ENCODE data around the gene MPND. TPM values are rescaled to one million over a fixed set of nuclear protein-coding genes. Genes with fewer than 3 reads are reported as not detected.
A peak's percentile ranks its signal among the peaks of the same experiment; 100 is the strongest.

The MPND gene
- total and polyA plus RNA-seq, 2 of the 13 experiments (the other 11 are each of a cell fraction or from before 2014, with no cell fraction given), result 10.8 to 15.8 TPM

- TF ChIP-seq NCOR1 (IDR thresholded peaks at IDR 0.05; ENCODE audit: borderline replicate concordance, low read length), result peak; percentile 14; the same call in 1 of the 2 replicates
- TF ChIP-seq ATF2 (CRISPR knock-in tag; IDR thresholded peaks at IDR 0.05), result peak; percentile 56; the same call in 1 of the 2 replicates
- no peak; the same call in 1 of the 2 replicates for TF ChIP-seq ZMAT3 (CRISPR knock-in tag; conservative IDR thresholded peaks at IDR 0.05)
- TF ChIP-seq NR3C1 (CRISPR knock-in tag; IDR thresholded peaks at IDR 0.05), result no peak
- TF ChIP-seq ZSCAN29 (CRISPR knock-in tag; conservative IDR thresholded peaks at IDR 0.05), result no peak; the same call in 1 of the 2 replicates
- peak; percentile 67 for TF ChIP-seq ZFY (CRISPR knock-in tag; IDR thresholded peaks at IDR 0.05)
- TF ChIP-seq ZNF280B (CRISPR knock-in tag; IDR thresholded peaks at IDR 0.05; ENCODE audit: borderline replicate concordance), result no peak
- TF ChIP-seq PCBP1 (IDR thresholded peaks at IDR 0.05; ENCODE audit: borderline replicate concordance, low read depth, low read length), result 0 out of 2 replicates have a peak, but pooled peaks have one; percentile 47
- TF ChIP-seq NFE2L2 (IDR thresholded peaks at IDR 0.05; ENCODE audit: low read length), result no peak
- peak in 1 of 2 experiments; percentile 46; a peak in 1 of 4 replicates for TF ChIP-seq REST (IDR thresholded peaks at IDR 0.05; ENCODE audit: borderline replicate concordance in 1 of 2, low read depth in 1 of 2, low read length in 2 of 2)
- TF ChIP-seq POGK (CRISPR knock-in tag; conservative IDR thresholded peaks at IDR 0.05), result peak; percentile 79
- no peak for TF ChIP-seq BATF2 (CRISPR knock-in tag; IDR thresholded peaks at IDR 0.05)
- no peak for TF ChIP-seq HNRNPL (IDR thresholded peaks at IDR 0.05; ENCODE audit: low read depth, low read length)
- TF ChIP-seq GZF1 (CRISPR knock-in tag; IDR thresholded peaks at IDR 0.05), result no peak
- no peak for TF ChIP-seq ZNF703 (CRISPR knock-in tag; IDR thresholded peaks at IDR 0.05; ENCODE audit: borderline replicate concordance)
- peak; percentile 83 for TF ChIP-seq ESRRA (CRISPR knock-in tag; IDR thresholded peaks at IDR 0.05; ENCODE audit: low read depth)
- peak; percentile 86 for TF ChIP-seq MED8 (CRISPR knock-in tag; IDR thresholded peaks at IDR 0.05; ENCODE audit: insufficient replicate concordance)
- TF ChIP-seq MXD4 (CRISPR knock-in tag; IDR thresholded peaks at IDR 0.05), result peak; percentile 48; the same call in 1 of the 2 replicates
- peak; percentile 78; the same call in 1 of the 2 replicates for TF ChIP-seq SIN3A (IDR thresholded peaks at IDR 0.05; ENCODE audit: borderline replicate concordance, low read depth, low read length)
Measured at GRCh38 chr19:4342615-4343369, 570 bp upstream of the MPND start (continued).

All from HepG2 (cell line).